H9 (cell line): Measurements from ENCODE around the gene BEX2. TPM values are rescaled to one million over a fixed set of nuclear protein-coding genes. Genes with fewer than 3 reads are reported as not detected.

Experiments used
- DNase-seq: peaks from one replicate; pipeline ENCODE4 v3.0.0-alpha.2; 2017
- H2AFZ ChIP-seq: one replicate; pipeline ENCODE4 v1.6.1; 2013; ENCODE audit warnings: mild to moderate bottlenecking, low read length, control low read depth, moderate library complexity
- H2AK5ac ChIP-seq: 2 replicates; pipeline ENCODE4 v1.6.1; 2013; ENCODE audit warnings: low read length, control low read depth, mixed read lengths; ENCODE audit not compliant: insufficient read length
- H2BK120ac ChIP-seq: one replicate; pipeline ENCODE4 v1.6.1; 2013; ENCODE audit warnings: low read depth, mild to moderate bottlenecking, low read length, control low read depth, inconsistent platforms; ENCODE audit not compliant: poor library complexity, severe bottlenecking
- H2BK12ac ChIP-seq: 2 replicates; pipeline ENCODE4 v1.6.1; 2013; ENCODE audit warnings: low read length, control low read depth, mixed read lengths, low read depth; ENCODE audit not compliant: insufficient read length
- H2BK15ac ChIP-seq: 2 replicates; pipeline ENCODE4 v1.6.1; 2013; ENCODE audit warnings: low read depth, low read length, control low read depth
- H2BK20ac ChIP-seq: one replicate; pipeline ENCODE4 v1.6.1; 2013; ENCODE audit warnings: low read depth, mild to moderate bottlenecking, low read length, control low read depth, inconsistent platforms; ENCODE audit not compliant: poor library complexity, severe bottlenecking
- H2BK5ac ChIP-seq: 2 replicates; pipeline ENCODE4 v1.6.1; 2013; ENCODE audit warnings: low read length, control low read depth, mixed read lengths; ENCODE audit not compliant: insufficient read length
- H3K14ac ChIP-seq: 2 replicates; pipeline ENCODE4 v1.6.1; 2013; ENCODE audit warnings: low read length, control low read depth; ENCODE audit not compliant: insufficient read depth
- H3K18ac ChIP-seq: 2 replicates; pipeline ENCODE4 v1.6.1; 2013; ENCODE audit warnings: low read depth, mild to moderate bottlenecking, mixed read lengths, low read length, control low read depth; ENCODE audit not compliant: insufficient read length
- H3K23ac ChIP-seq: 2 replicates; pipeline ENCODE4 v1.6.1; 2013; ENCODE audit warnings: low read length, control low read depth, mixed read lengths, low read depth; ENCODE audit not compliant: insufficient read length
- H3K23me2 ChIP-seq: 2 replicates; pipeline ENCODE4 v1.6.1; 2013; ENCODE audit warnings: low read depth, mild to moderate bottlenecking, mixed read lengths, low read length, control low read depth; ENCODE audit not compliant: insufficient read length, poor library complexity, severe bottlenecking
- H3K27ac ChIP-seq: 2 replicates; pipeline ENCODE4 v1.5.1; 2013; ENCODE audit warnings: low read length, control low read depth, mixed read lengths, low read depth; ENCODE audit not compliant: insufficient read length
- H3K27me3 ChIP-seq: 2 replicates; pipeline ENCODE4 v1.6.1; 2013; ENCODE audit warnings: low read length, control low read depth, inconsistent platforms; ENCODE audit not compliant: insufficient read depth
- H3K4ac ChIP-seq: 2 replicates; pipeline ENCODE4 v1.6.1; 2013; ENCODE audit warnings: low read depth, mild to moderate bottlenecking, control low read depth, inconsistent platforms, low read length, moderate library complexity
- H3K4me1 ChIP-seq: 2 replicates; pipeline ENCODE4 v1.6.1; 2013; ENCODE audit warnings: low read length, control low read depth, inconsistent platforms; ENCODE audit not compliant: insufficient read depth
- H3K4me2 ChIP-seq: 2 replicates; pipeline ENCODE4 v1.6.1; 2013; ENCODE audit warnings: low read length, control low read depth, mixed read lengths; ENCODE audit not compliant: insufficient read length, insufficient read depth
- H3K56ac ChIP-seq: 2 replicates; pipeline ENCODE4 v1.6.1; 2013; ENCODE audit warnings: low read depth, mild to moderate bottlenecking, mixed read lengths, low read length, control low read depth; ENCODE audit not compliant: insufficient read length
- H3K79me1 ChIP-seq: 2 replicates; pipeline ENCODE4 v1.6.1; 2013; ENCODE audit warnings: low read depth, mild to moderate bottlenecking, moderate library complexity, low read length, control low read depth, inconsistent platforms; ENCODE audit not compliant: insufficient read depth, poor library complexity, severe bottlenecking
- H3K79me2 ChIP-seq: 2 replicates; pipeline ENCODE4 v1.6.1; 2013; ENCODE audit warnings: low read length, control low read depth, inconsistent platforms; ENCODE audit not compliant: insufficient read depth
- H3K9ac ChIP-seq: 2 replicates; pipeline ENCODE4 v1.6.1; 2013; ENCODE audit warnings: low read length, control low read depth, mixed read lengths; ENCODE audit not compliant: insufficient read length; ENCODE audit errors: extremely low read depth
- H3K9me3 ChIP-seq: one replicate; pipeline ENCODE4 v1.6.1; 2013; ENCODE audit warnings: low read depth, low read length, inconsistent platforms; ENCODE audit not compliant: control insufficient read depth
- H3T11ph ChIP-seq: one replicate; pipeline ENCODE4 v1.6.1; 2013; ENCODE audit warnings: mild to moderate bottlenecking, low read length, control low read depth, inconsistent platforms
- H4K20me1 ChIP-seq: one replicate; pipeline ENCODE4 v1.6.1; 2013; ENCODE audit not compliant: control insufficient read depth, insufficient read length, insufficient read depth
- H4K5ac ChIP-seq: 2 replicates; pipeline ENCODE4 v1.6.1; 2013; ENCODE audit warnings: low read depth, mild to moderate bottlenecking, mixed read lengths, low read length, control low read depth; ENCODE audit not compliant: insufficient read length
- H4K8ac ChIP-seq: replicated peaks from 2 replicates; pipeline ENCODE4 v1.6.1; 2013; ENCODE audit warnings: low read length, control low read depth, mixed read lengths, low read depth; ENCODE audit not compliant: insufficient read length
- H4K91ac ChIP-seq: 2 replicates; pipeline ENCODE4 v1.6.1; 2013; ENCODE audit warnings: low read depth, mild to moderate bottlenecking, moderate library complexity, mixed read lengths, low read length, control low read depth; ENCODE audit not compliant: insufficient read length
- H3K27ac Mint-ChIP-seq, 3 experiments: 2 replicates in 2 of 3; 3 replicates in 1 of 3; pipeline ENCODE4 v1.8.0; 2020 to 2021; ENCODE audit warnings: mixed read lengths in 3 of 3, mild to moderate bottlenecking in 1 of 3, moderate library complexity in 1 of 3
- H3K27me3 Mint-ChIP-seq: 2 replicates; pipeline ENCODE4 v1.8.0; 2021; ENCODE audit warnings: low read depth, mild to moderate bottlenecking, moderate library complexity, mixed read lengths
- H3K36me3 Mint-ChIP-seq, 3 experiments: 2 replicates in 2 of 3; 3 replicates in 1 of 3; pipeline ENCODE4 v1.8.0; 2020 to 2021; ENCODE audit warnings: low read depth in 3 of 3, mixed read lengths in 3 of 3; ENCODE audit not compliant: insufficient read depth in 1 of 3
- H3K4me1 Mint-ChIP-seq, 2 experiments: 2 replicates each; pipeline ENCODE4 v1.8.0; 2020; ENCODE audit warnings: mixed read lengths in 2 of 2
- H3K4me3 Mint-ChIP-seq, 2 experiments: 2 replicates in 1 of 2; 3 replicates in 1 of 2; pipeline ENCODE4 v1.8.0; 2020 to 2021; ENCODE audit warnings: mild to moderate bottlenecking in 2 of 2, mixed read lengths in 2 of 2, moderate library complexity in 1 of 2
- H3K9me3 Mint-ChIP-seq, 2 experiments: 2 replicates in 1 of 2; 3 replicates in 1 of 2; pipeline ENCODE4 v1.8.0; 2020; ENCODE audit warnings: mild to moderate bottlenecking in 2 of 2, mixed read lengths in 2 of 2, moderate library complexity in 1 of 2
- CTCF ChIP-seq: fragments of 200-600 bp; sonication (generic); conservative IDR thresholded peaks from 3 replicates; pipeline ENCODE4 v1.8.0; 2021; ENCODE audit warnings: antibody characterized with exemption, mild to moderate bottlenecking
- WGBS: extraction: QIAGEN DNeasy Blood & Tissue Kit; methylation state at CpG from one replicate; pipeline ENCODE4 v1.1.7; 2013; ENCODE audit warnings: missing lambda C conversion rate, low lambda C conversion rate, mixed read lengths; ENCODE audit not compliant: insufficient read length; ENCODE audit errors: extremely low coverage; 5-methylcytosine and 5-hydroxymethylcytosine counted together
- total RNA-seq: library from RNA; stranded (reverse); gene quantifications from 2 replicates; pipeline ENCODE4 v1.2.1, GENCODE V29; 2021

BEX2 gene
- total RNA-seq, 1 experiment from 2014 or later, result 29.6 TPM

GRCh38 chrX:103311399-103311780 lies 600 bp upstream of the BEX2 start:
- WGBS, result no CpG with 5 or more reads among the region's 3 CpGs
- H3K27me3 Mint-ChIP-seq, result no peaks in the 10 kb centered on the region

More at GRCh38 chrX:103311399-103311780, 600 bp upstream of the BEX2 start:
- no peak overlapping the region for H2BK120ac ChIP-seq
- H2BK5ac ChIP-seq, result no peak overlapping the region
- H3K23me2 ChIP-seq, result no peaks in the 10 kb centered on the region
- no peak overlapping the region for H2BK12ac ChIP-seq
- no peak overlapping the region for H2BK15ac ChIP-seq
- no peak overlapping the region for H3K9ac ChIP-seq
- H2AK5ac ChIP-seq, result no peak overlapping the region
- H3K14ac ChIP-seq, result no peak overlapping the region
- no peak overlapping the region for H4K91ac ChIP-seq
- H3K56ac ChIP-seq, result no peak overlapping the region
- Mint-ChIP-seq H3K27ac (0 out of 7 replicates have a peak overlapping the region, but pooled peaks of 1 of the 3 experiments have one; percentile 74), H3K4me1 (peaks cover 2 to 5% of the 10 kb centered on the region in 2 experiments; a peak in 2 of 4 replicates), H3K36me3 (peaks cover 5 to 12% (median 10%) of the 10 kb centered on the region in 3 experiments; a peak in 6 of 7 replicates), H3K9me3 (peaks cover 0 to 38% of the 10 kb centered on the region in 2 experiments; a peak in 3 of 5 replicates), H3K4me3 (peak overlapping the region in 1 of 2 experiments; percentile 85; a peak in 3 of 5 replicates)
- H4K8ac ChIP-seq, result no peak overlapping the region
- no peak overlapping the region for H2BK20ac ChIP-seq
- no peaks in the 10 kb centered on the region for H3K9me3 ChIP-seq
- peaks cover 3% of the 10 kb centered on the region for H4K20me1 ChIP-seq
- H3K18ac ChIP-seq, result no peak overlapping the region
- H3K4me2 ChIP-seq, result peak overlapping the region; percentile 59
- no peak overlapping the region for H4K5ac ChIP-seq
- no peaks in the 10 kb centered on the region for H3K27me3 ChIP-seq
- no peaks in the 10 kb centered on the region for H3K79me1 ChIP-seq
- TF ChIP-seq CTCF, result no peak
- H3K23ac ChIP-seq, result no peak overlapping the region
- H3T11ph ChIP-seq, result no peak overlapping the region
- no peak for DNase-seq
- H2AFZ ChIP-seq, result no peak overlapping the region
- no peak overlapping the region for H3K27ac ChIP-seq
- H3K4ac ChIP-seq, result no peak overlapping the region
- H3K79me2 ChIP-seq, result no peaks in the 10 kb centered on the region
- H3K4me1 ChIP-seq, result no peaks in the 10 kb centered on the region
